Right ventricle myocardium inferior (tissue), 1 donor: Measurements from ENCODE around the gene HABP4. TPM values are rescaled to one million over a fixed set of nuclear protein-coding genes. Genes with fewer than 3 reads are reported as not detected.
"Not testable (repeated sequence)": the region's sequence is repeated elsewhere in the genome, so short reads cannot be mapped to it uniquely, and the experiment has no call there.

Experiments used
- ATAC-seq: fragments of 200-7000 bp; cut with Tn5 transposase; one replicate; pipeline ENCODE4 v1.9.1; 2020; ENCODE audit warnings: mild to moderate bottlenecking, moderate library complexity
- DNase-seq: peaks from one replicate; pipeline ENCODE4 v3.0.0; 2021; ENCODE audit errors: missing footprints
- intact Hi-C: fragments of 100-400 bp; cut with DNase I; formaldehyde crosslinking; loops from one replicate; pipeline ENCODE4 v1.11.0; 2022
- total RNA-seq: library from RNA; stranded (reverse); fragmentation: NEBNext Ultra II Directional; extraction: Animal tissue kit (Norgen Biotek cat#: 25700); gene quantifications from one replicate; pipeline ENCODE4 v1.2.1, GENCODE V29; 2021
- donor health status: DM: no; HTN: yes; CAD: no; lungs with severe emphysema.

The HABP4 gene
- total RNA-seq, 1 donor from 2014 or later: 25.8 TPM

GRCh38 chr9:96491079-96491879 is 41.3 kb downstream of the HABP4 start:
- ATAC-seq: no peak
- intact Hi-C loops: no loop called here

GRCh38 chr9:96491880-96492525 is 42.0 kb downstream of the HABP4 start:
- intact Hi-C loops: no loop called here
- peak; percentile 21 for ATAC-seq

More at GRCh38 chr9:96491079-96491879, 41.3 kb downstream of the HABP4 start:
- no peak for DNase-seq

GRCh38 chr9:96492993-96493531 is 43.1 kb downstream of the HABP4 start:
- ATAC-seq (no peak), DNase-seq (no peak)
- intact Hi-C loops: no loop called here

More at GRCh38 chr9:96491880-96492525, 42.0 kb downstream of the HABP4 start:
- no peak for DNase-seq

- DNase-seq: no peak
- no peak for ATAC-seq
- intact Hi-C loops: no loop called here
These were observed 43.8 kb downstream of the HABP4 start for GRCh38 chr9:96493757-96494156.

- ATAC-seq (no peak), DNase-seq (no peak)
- intact Hi-C loops: no loop called here
These were observed 44.3 kb downstream of the HABP4 start for GRCh38 chr9:96494215-96494800.

- intact Hi-C loops: no loop called here
- no peak for ATAC-seq
- DNase-seq: no peak
These were observed 45.4 kb downstream of the HABP4 start for GRCh38 chr9:96495341-96495740.

GRCh38 chr9:96496368-96497116 is 46.6 kb downstream of the HABP4 start:
- no peak for ATAC-seq

GRCh38 chr9:96497117-96497399 is 47.1 kb downstream of the HABP4 start:
- ATAC-seq (no peak), DNase-seq (no peak)
- intact Hi-C loops: no loop called here

More at GRCh38 chr9:96496368-96497116, 46.6 kb downstream of the HABP4 start:
- intact Hi-C loops: no loop called here
- DNase-seq: no peak

GRCh38 chr9:96498796-96499195 is 48.8 kb downstream of the HABP4 start:
- ATAC-seq (no peak), DNase-seq (no peak)
- intact Hi-C loops: no loop called here

- intact Hi-C loops: no loop called here
- no peak for ATAC-seq
- no peak for DNase-seq
These were observed 49.3 kb downstream of the HABP4 start for GRCh38 chr9:96499257-96499656.

GRCh38 chr9:96500696-96501632 is 51.0 kb downstream of the HABP4 start:
- intact Hi-C loops: no loop called here
- DNase-seq (no peak), ATAC-seq (no peak)

GRCh38 chr9:96501633-96502538 is 51.9 kb downstream of the HABP4 start:
- DNase-seq (no peak), ATAC-seq (no peak)
- intact Hi-C loops: no loop called here

- DNase-seq (no peak), ATAC-seq (peak; percentile 45)
These were observed 52.8 kb downstream of the HABP4 start for GRCh38 chr9:96502539-96503373.

GRCh38 chr9:96503374-96503748 is 53.4 kb downstream of the HABP4 start:
- not testable (repeated sequence) for ATAC-seq

More at GRCh38 chr9:96502539-96503373, 52.8 kb downstream of the HABP4 start:
- intact Hi-C loops: no loop called here

GRCh38 chr9:96503918-96504317 is 53.9 kb downstream of the HABP4 start:
- ATAC-seq (no peak), DNase-seq (no peak)
- intact Hi-C loops: no loop called here

More at GRCh38 chr9:96503374-96503748, 53.4 kb downstream of the HABP4 start:
- DNase-seq, intact Hi-C loops: not testable (repeated sequence)

GRCh38 chr9:96505316-96505991 is 55.5 kb downstream of the HABP4 start:
- ATAC-seq (no peak), DNase-seq (no peak)
- intact Hi-C loops: no loop called here
